OCI-LY3 (cell line): ENCODE data around the gene TMEM132C.

ENCODE experiments used
- H2AFZ ChIP-seq: fragments of 200-600, 300-600 bp; shearing (Covaris generic); 2 replicates; pipeline ENCODE4 v1.6.0; 2014; ENCODE audit warnings: antibody characterized with exemption, low read depth, low read length
- H3K27ac ChIP-seq: fragments of 200-600, 300-600 bp; sonication (generic); 2 replicates; pipeline ENCODE4 v1.5.1; 2014; ENCODE audit warnings: mild to moderate bottlenecking, low read length, moderate library complexity, mixed read lengths
- H3K27me3 ChIP-seq: fragments of 200-600, 300-600 bp; sonication (generic); 2 replicates; pipeline ENCODE4 v1.6.1; 2014; ENCODE audit warnings: low read depth, low read length, mixed read lengths
- H3K36me3 ChIP-seq: fragments of 200-600, 300-600 bp; sonication (generic); replicated peaks from 2 replicates; pipeline ENCODE3; 2014; ENCODE audit warnings: low read depth, low read length, mixed read lengths
- H3K4me1 ChIP-seq: fragments of 300-600, 200-600 bp; sonication (generic); 2 replicates; pipeline ENCODE4 v1.6.1; 2014; ENCODE audit warnings: low read length, mixed read lengths
- H3K4me2 ChIP-seq: fragments of 200-600, 300-600 bp; sonication (generic); 2 replicates; pipeline ENCODE4 v1.6.1; 2014; ENCODE audit warnings: low read length, mixed read lengths
- H3K4me3 ChIP-seq: fragments of 300-600, 200-600 bp; sonication (generic); 2 replicates; pipeline ENCODE4 v1.5.1; 2014; ENCODE audit warnings: antibody characterized with exemption, mild to moderate bottlenecking, low read length, moderate library complexity
- H3K79me2 ChIP-seq: fragments of 300-600, 200-600 bp; shearing (Covaris generic); 2 replicates; pipeline ENCODE4 v1.6.1; 2014; ENCODE audit warnings: mild to moderate bottlenecking, low read length, mixed read lengths
- H3K9ac ChIP-seq: fragments of 300-600, 200-600 bp; shearing (Covaris generic); 2 replicates; pipeline ENCODE4 v1.6.0; 2014; ENCODE audit warnings: mild to moderate bottlenecking, low read length, moderate library complexity
- H3K9me3 ChIP-seq: fragments of 200-600, 300-600 bp; shearing (Covaris generic); 2 replicates; pipeline ENCODE4 v1.6.1; 2014; ENCODE audit warnings: low read length, mixed read lengths; ENCODE audit not compliant: insufficient read depth
- H4K20me1 ChIP-seq: fragments of 200-600, 300-600 bp; sonication (generic); 2 replicates; pipeline ENCODE4 v1.6.1; 2016; ENCODE audit warnings: low read length, mixed read lengths; ENCODE audit not compliant: insufficient read depth
- EZH2phosphoT487 ChIP-seq: fragments of 200-600 bp; shearing (Covaris generic); IDR thresholded peaks from 2 replicates; pipeline ENCODE4 v1.6.1; 2018; ENCODE audit warnings: antibody characterized with exemption, mixed run types, low read depth
- TF ChIP-seq, protein P1 (sequence below): fragments of 200-600, 300-600 bp; sonication (generic); IDR thresholded peaks from 2 replicates; pipeline ENCODE4 v1.5.1; 2014; ENCODE audit warnings: antibody characterized with exemption, low read length, low read depth

TMEM132C gene

DNA sequence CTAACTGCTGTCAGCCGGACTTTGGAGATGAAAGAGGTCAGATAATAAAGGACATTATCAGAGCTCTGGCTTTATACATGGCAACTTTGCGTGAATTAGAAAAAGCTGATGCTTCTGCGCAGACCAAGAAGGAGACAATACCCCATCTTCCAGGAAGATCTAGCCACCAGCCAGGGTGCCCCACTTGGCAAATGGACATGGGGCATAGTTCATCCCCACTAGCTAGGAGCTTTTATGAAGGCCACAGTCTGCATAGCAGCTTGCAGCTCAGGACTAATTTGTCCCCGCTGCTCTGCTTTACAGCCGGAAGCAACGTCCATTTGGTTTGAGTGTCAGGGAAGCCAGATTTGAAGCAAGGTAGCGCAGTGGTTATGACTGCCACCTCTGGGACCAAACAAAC is 101.0 kb downstream of the TMEM132C start:
- Histone ChIP-seq H3K9me3 (no peaks in the 10 kb centered on the region), H3K36me3 (no peaks in the 10 kb centered on the region), H3K9ac (no peak overlapping the region), H3K4me3 (no peak overlapping the region), H3K27ac (no peak overlapping the region), H3K4me1 (no peaks in the 10 kb centered on the region), H4K20me1 (no peaks in the 10 kb centered on the region), H3K79me2 (no peaks in the 10 kb centered on the region), H2AFZ (no peak overlapping the region), H3K4me2 (no peak overlapping the region), H3K27me3 (0 out of 2 replicates have a peak, but pooled peaks cover 1% of the 10 kb centered on the region)
- TF ChIP-seq, protein P1, sequence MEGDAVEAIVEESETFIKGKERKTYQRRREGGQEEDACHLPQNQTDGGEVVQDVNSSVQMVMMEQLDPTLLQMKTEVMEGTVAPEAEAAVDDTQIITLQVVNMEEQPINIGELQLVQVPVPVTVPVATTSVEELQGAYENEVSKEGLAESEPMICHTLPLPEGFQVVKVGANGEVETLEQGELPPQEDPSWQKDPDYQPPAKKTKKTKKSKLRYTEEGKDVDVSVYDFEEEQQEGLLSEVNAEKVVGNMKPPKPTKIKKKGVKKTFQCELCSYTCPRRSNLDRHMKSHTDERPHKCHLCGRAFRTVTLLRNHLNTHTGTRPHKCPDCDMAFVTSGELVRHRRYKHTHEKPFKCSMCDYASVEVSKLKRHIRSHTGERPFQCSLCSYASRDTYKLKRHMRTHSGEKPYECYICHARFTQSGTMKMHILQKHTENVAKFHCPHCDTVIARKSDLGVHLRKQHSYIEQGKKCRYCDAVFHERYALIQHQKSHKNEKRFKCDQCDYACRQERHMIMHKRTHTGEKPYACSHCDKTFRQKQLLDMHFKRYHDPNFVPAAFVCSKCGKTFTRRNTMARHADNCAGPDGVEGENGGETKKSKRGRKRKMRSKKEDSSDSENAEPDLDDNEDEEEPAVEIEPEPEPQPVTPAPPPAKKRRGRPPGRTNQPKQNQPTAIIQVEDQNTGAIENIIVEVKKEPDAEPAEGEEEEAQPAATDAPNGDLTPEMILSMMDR: no peak
- TF ChIP-seq EZH2phosphoT487: no peak

DNA sequence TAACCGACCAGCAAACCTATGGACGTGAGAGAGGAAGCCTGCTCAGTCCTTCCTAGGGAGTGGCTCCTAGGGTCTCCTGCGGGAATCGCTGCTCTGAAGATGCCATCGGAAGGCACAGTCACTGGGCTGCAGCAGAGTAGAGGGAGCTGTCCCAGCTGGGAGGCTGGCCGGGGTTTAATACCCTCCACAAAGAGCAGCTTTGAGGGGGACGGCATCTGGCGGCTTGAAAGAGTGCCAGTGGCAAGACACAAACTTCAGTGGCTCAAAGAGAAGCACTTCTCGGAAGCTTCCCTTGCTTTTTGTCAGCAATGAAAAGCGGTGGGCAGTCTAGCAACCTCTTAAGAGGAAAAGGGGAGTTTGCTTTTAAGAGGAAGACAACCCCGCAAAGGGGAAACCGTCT is 114.6 kb downstream of the TMEM132C start:
- H3K27me3 ChIP-seq: peaks cover 7% of the 10 kb centered on the region; the same call in 1 of the 2 replicates
- no peaks in the 10 kb centered on the region for H3K4me1 ChIP-seq
- H2AFZ ChIP-seq: no peak overlapping the region
- H3K27ac ChIP-seq: no peak overlapping the region
- H3K9ac ChIP-seq: no peak overlapping the region
- no peaks in the 10 kb centered on the region for H4K20me1 ChIP-seq
- no peak overlapping the region for H3K4me2 ChIP-seq
- no peak overlapping the region for H3K4me3 ChIP-seq
- H3K79me2 ChIP-seq: no peaks in the 10 kb centered on the region
- TF ChIP-seq, protein P1: no peak
- TF ChIP-seq EZH2phosphoT487: no peak
- H3K36me3 ChIP-seq: no peaks in the 10 kb centered on the region
- no peaks in the 10 kb centered on the region for H3K9me3 ChIP-seq

DNA sequence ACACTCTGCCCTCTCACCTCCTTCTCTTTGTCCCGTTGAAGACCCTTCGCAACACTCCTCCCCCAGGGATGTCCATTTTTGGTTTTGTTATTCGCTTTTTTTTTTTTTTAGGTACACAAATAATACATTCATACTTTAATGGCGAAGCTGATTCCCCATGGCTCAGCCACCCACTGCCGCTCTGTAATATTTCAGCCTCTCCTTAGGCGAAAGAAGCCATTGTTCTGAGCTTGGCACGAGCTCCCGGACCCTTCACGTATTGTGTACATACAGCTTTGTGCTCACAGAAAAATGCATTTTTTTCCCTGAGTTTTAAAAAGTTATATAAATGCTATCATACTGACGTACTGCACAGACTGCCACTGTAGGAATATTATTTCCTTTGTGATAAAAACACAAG is 115.0 kb downstream of the TMEM132C start:
- Histone ChIP-seq H2AFZ (no peak overlapping the region), H3K27ac (no peak overlapping the region), H3K27me3 (peaks cover 4% of the 10 kb centered on the region; the same call in 1 of the 2 replicates), H3K79me2 (no peaks in the 10 kb centered on the region), H3K4me2 (no peak overlapping the region), H3K36me3 (no peaks in the 10 kb centered on the region), H4K20me1 (no peaks in the 10 kb centered on the region), H3K4me1 (no peaks in the 10 kb centered on the region), H3K9me3 (no peaks in the 10 kb centered on the region), H3K9ac (no peak overlapping the region), H3K4me3 (no peak overlapping the region)
- TF ChIP-seq, protein P1: no peak
- TF ChIP-seq EZH2phosphoT487: no peak

DNA sequence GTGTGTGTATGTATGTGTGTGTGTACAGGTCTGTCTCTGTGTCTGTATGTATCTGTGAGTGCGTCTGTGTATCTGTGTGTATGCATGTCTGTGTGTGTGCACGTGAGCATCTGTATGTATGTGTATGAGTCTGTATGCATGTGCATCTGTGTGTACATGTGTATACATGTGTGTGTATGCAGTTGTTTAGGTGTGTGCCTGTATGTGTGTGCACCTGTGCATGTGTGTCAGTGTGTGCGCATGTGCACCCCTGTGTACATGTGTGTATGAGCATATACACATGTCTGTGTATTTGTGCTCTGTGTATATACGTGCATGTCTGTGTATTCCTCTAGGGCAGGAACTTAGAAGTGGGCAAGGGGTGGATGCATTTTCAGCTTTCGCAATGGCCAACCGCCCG is 116.0 kb downstream of the TMEM132C start:
- H3K4me3 ChIP-seq: no peak overlapping the region
- no peaks in the 10 kb centered on the region for H3K9me3 ChIP-seq
- no peaks in the 10 kb centered on the region for H3K4me1 ChIP-seq
- no peak for TF ChIP-seq EZH2phosphoT487
- TF ChIP-seq, protein P1: no peak
- H3K27ac ChIP-seq: no peak overlapping the region
- no peaks in the 10 kb centered on the region for H4K20me1 ChIP-seq
- peaks cover 4% of the 10 kb centered on the region; the same call in 1 of the 2 replicates for H3K27me3 ChIP-seq
- no peaks in the 10 kb centered on the region for H3K36me3 ChIP-seq
- no peak overlapping the region for H3K4me2 ChIP-seq
- H2AFZ ChIP-seq: no peak overlapping the region
- no peaks in the 10 kb centered on the region for H3K79me2 ChIP-seq
- H3K9ac ChIP-seq: no peak overlapping the region
